C4-2B (cell line): ENCODE results near the gene KCNIP1.

Experiments used
- ZFX ChIP-seq: fragments of 450-650 bp; IDR thresholded peaks from 2 replicates; pipeline ENCODE4 v1.6.1; 2017
- TF ChIP-seq, protein P1 (sequence below): fragments of 450-650 bp; conservative IDR thresholded peaks from 2 replicates; pipeline ENCODE4 v1.5.1; 2017; ENCODE audit warnings: mild to moderate bottlenecking

DNA sequence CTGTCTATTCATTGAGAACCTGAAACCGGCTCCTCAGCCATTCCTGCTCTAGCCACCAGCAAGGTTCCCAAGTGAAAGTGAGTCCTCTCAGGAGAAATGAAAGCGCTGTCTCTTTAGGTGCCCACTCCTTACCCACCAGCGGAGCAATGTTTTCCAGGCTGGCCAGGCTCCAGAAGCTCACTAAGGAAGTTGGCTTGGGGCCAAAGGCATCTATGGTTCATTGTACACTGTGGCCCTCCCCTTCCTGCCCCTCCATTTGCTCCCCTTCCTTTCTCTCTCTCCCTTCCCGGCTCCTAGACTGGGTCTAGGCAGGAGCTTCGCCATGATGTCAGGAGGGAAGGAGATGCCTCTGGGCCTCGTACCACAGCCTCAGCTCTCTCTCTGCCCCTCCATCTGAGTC is 278.6 kb downstream of the KCNIP1 start:
- TF ChIP-seq, protein P1, sequence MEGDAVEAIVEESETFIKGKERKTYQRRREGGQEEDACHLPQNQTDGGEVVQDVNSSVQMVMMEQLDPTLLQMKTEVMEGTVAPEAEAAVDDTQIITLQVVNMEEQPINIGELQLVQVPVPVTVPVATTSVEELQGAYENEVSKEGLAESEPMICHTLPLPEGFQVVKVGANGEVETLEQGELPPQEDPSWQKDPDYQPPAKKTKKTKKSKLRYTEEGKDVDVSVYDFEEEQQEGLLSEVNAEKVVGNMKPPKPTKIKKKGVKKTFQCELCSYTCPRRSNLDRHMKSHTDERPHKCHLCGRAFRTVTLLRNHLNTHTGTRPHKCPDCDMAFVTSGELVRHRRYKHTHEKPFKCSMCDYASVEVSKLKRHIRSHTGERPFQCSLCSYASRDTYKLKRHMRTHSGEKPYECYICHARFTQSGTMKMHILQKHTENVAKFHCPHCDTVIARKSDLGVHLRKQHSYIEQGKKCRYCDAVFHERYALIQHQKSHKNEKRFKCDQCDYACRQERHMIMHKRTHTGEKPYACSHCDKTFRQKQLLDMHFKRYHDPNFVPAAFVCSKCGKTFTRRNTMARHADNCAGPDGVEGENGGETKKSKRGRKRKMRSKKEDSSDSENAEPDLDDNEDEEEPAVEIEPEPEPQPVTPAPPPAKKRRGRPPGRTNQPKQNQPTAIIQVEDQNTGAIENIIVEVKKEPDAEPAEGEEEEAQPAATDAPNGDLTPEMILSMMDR = no peak
- TF ChIP-seq ZFX = no peak
